ENCODE data around the gene MSH2.

- TF ChIP-seq EZH2 (IDR thresholded peaks at IDR 0.05) (no peak), POLR2AphosphoS5 (IDR thresholded peaks at IDR 0.05; ENCODE audit: borderline replicate concordance, low read depth, low read length) (no peak)
These were observed 128.6 kb downstream of the MSH2 start for GRCh38 chr2:47531378-47532042.

Data from SK-N-MC (cell line).